Fibroblast of pulmonary artery (primary cell): ENCODE measurements around the gene RAPGEF3.

Experiments
- DNase-seq: peaks from one replicate; pipeline ENCODE4 v3.0.0-alpha.2; 2010; ENCODE audit warnings: low read depth
- H3K4me3 ChIP-seq: replicated peaks from 2 replicates; pipeline ENCODE4 v1.5.1; 2011; ENCODE audit warnings: low read depth, mild to moderate bottlenecking, control low read depth, low read length, moderate library complexity
- CTCF ChIP-seq: IDR thresholded peaks from 2 replicates; pipeline ENCODE4 v1.5.1; 2011; ENCODE audit warnings: mild to moderate bottlenecking, control low read depth, low read length, inconsistent platforms; ENCODE audit errors: missing control alignments

Gene RAPGEF3

DNA sequence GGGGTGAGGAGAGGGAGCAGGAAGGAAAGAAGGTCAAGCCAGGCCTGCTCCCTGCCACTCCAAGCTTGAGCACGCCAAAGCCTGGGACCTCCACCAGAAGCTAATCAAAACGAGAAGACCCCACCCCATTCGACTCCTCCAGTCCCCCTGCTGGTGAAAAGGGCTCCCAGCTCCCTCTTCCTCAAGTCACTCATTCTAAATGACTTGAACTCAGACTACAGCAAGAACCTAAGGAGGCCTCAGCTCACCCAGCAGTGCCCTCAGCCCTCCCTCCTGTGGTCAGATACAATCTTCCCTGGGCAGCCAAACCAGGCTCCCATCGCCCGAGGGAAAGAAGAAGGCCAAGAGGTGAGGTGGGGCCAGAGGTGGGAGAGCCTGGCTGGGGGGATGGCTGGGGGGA, 43.6 kb upstream of the RAPGEF3 start:
- H3K4me3 ChIP-seq, result no peak overlapping the region
- no peak for DNase-seq
- peak; percentile 28 for TF ChIP-seq CTCF

- no peak for TF ChIP-seq CTCF
- H3K4me3 ChIP-seq, result no peak overlapping the region
- DNase-seq, result no peak
Measured at GRCh38 chr12:47801904-47802246, 43.2 kb upstream of the RAPGEF3 start.

DNA sequence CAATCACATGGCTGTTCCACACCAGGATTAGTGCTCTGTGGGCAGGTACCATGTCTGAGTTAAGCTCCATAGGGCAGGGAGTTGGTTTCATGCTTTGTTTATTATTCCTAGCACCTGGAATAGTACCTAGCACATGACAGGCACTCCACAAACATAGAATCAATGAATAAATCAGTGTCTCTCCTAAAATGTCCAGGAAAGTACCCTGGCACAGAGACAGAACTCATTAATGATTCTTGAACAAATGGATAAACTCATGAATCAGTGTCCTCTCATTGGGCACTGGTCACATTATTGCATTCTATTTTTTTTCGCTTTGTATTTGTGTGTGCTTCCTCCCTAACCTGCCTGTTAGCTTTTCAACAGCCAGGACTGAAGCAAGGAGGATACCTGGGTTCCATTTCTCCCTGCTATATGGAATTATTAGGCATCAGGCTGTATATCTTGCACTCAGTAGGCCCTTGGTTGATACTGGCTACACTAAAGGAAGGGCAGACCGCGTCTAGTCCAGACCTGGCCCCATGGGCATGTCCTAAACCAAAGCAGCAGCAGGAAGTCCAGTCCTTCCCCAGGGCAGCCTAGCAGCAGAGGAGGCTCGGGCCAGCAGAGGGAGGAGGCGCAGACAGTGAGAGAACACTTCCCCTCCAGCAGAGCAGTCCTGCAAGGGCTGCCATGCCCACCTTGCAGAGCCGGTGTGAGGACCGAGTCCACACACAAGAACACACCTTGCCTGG, 42.7 kb upstream of the RAPGEF3 start:
- peak; percentile 38 for TF ChIP-seq CTCF

GRCh38 chr12:47800582-47800981, 41.9 kb upstream of the RAPGEF3 start:
- no peak for TF ChIP-seq CTCF
- H3K4me3 ChIP-seq, result no peak overlapping the region

More for the DNA sequence above, 42.7 kb upstream of the RAPGEF3 start:
- H3K4me3 ChIP-seq, result no peak overlapping the region
- no peak for DNase-seq

DNA sequence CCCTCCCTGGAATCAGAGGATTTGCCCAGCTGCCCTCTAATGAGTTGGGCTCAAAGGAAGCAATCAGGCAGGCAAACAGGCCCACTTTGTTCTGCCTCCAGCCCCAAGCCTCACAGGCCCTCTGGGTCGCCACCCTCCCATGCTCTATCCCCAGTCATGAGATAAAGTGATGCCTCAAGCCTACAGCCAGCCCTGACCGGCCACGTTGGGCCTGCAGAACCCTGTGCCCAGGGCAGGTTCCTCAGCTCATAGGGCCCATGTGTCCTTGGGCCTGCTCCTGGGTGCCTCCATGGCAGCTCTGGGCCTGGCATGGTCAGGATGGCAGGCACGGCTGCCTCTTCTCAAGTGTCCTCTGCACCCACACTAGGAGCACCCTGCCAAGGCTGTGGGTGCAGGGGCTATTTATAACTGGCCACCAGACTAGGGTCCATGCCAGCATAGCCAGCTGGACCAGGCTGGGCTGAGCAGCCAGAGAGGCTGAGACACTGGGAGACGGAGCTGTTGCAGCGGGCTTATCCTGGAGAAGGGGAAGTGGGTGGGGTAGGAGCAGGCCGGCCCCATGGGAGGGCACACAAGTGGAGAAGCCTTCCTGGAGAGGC, 40.8 kb upstream of the RAPGEF3 start:
- DNase-seq, result no peak
- no peak overlapping the region for H3K4me3 ChIP-seq
- TF ChIP-seq CTCF, result no peak

More at GRCh38 chr12:47800582-47800981, 41.9 kb upstream of the RAPGEF3 start:
- DNase-seq, result no peak

GRCh38 chr12:47798382-47798948, 39.8 kb upstream of the RAPGEF3 start:
- H3K4me3 ChIP-seq, result no peak overlapping the region
- DNase-seq, result no peak
- TF ChIP-seq CTCF, result no peak
